Measurements from ENCODE around the gene LRP1B. TPM values are rescaled to one million over a fixed set of nuclear protein-coding genes. Genes with fewer than 3 reads are reported as not detected.

The LRP1B gene
- polyA plus RNA-seq, 1 of the 3 experiments (the other 2 are of a cell fraction) = 0.28 TPM

GRCh38 chr2:141557329-141558095 lies 573.3 kb downstream of the LRP1B start (continued):
- TF ChIP-seq, protein P1, sequence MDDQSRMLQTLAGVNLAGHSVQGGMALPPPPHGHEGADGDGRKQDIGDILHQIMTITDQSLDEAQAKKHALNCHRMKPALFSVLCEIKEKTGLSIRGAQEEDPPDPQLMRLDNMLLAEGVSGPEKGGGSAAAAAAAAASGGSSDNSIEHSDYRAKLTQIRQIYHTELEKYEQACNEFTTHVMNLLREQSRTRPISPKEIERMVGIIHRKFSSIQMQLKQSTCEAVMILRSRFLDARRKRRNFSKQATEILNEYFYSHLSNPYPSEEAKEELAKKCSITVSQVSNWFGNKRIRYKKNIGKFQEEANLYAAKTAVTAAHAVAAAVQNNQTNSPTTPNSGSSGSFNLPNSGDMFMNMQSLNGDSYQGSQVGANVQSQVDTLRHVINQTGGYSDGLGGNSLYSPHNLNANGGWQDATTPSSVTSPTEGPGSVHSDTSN (IDR thresholded peaks at IDR 0.05) = peak; percentile 90
- no peak for TF ChIP-seq MXI1 (IDR thresholded peaks at IDR 0.05; ENCODE audit: low read depth, low read length)

DNA sequence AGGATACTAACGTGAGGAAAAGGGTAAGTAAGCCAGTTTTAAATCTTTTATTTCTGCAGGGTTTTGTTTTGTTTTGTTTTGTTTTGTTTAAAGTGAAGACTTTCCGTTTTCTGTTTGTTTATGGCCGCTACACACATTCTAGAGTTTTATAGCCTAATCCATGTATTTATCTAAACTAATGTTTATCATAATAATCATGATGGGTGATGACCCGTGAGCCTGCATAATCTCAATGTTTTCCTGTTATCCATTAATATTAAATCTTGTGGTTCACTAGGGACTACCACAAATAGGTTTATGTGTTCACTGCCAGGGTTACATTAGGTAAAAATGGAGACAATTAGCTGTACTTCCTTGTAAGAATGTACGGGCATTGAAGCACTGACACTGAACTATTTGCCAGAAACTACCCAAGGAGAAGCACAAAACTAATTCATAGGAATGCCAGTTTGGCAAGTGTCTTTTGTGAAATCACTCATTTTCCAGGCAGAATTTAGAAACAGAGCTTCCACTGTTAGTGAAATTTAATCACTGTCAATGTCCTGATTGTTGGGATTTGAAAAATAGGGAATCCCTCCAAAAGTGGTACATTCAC lies 574.8 kb downstream of the LRP1B start:
- Histone ChIP-seq H3K9ac (no peak overlapping the region), H3K9me3 (no peaks in the 10 kb centered on the region), H3K79me2 (ENCODE audit: insufficient read depth) (no peaks in the 10 kb centered on the region), H4K20me1 (ENCODE audit: insufficient read depth) (no peaks in the 10 kb centered on the region), H3F3A (replicated peaks; ENCODE audit: insufficient read depth) (peaks cover 5% of the 10 kb centered on the region), H3K4me3 (ENCODE audit: low read depth in 2 of 2, low read length in 1 of 2) (no peak overlapping the region), H2AFZ (ENCODE audit: low read depth) (0 out of 2 replicates have a peak overlapping the region, but pooled peaks have one; percentile 59), H3K27ac (ENCODE audit: low read depth in 2 of 2, low read length in 1 of 2) (peak overlapping the region; percentile 22 to 82; a peak in 3 of 4 replicates), H3K4me2 (no peak overlapping the region), H3K27me3 (ENCODE audit: insufficient read depth) (no peaks in the 10 kb centered on the region), H3K36me3 (replicated peaks in 1 of 2; ENCODE audit: control insufficient read depth in 1 of 2, insufficient read depth in 2 of 2, low read length in 1 of 2) (no peaks in the 10 kb centered on the region), H3K4me1 (ENCODE audit: control insufficient read depth in 1 of 2, insufficient read depth in 2 of 2, low read depth in 1 of 2, low read length in 1 of 2) (peaks cover 0 to 7% of the 10 kb centered on the region in 2 experiments; a peak in 2 of 4 replicates), H3K9me2 (no peaks in the 10 kb centered on the region)
- DNase-seq = no peak
- 54% methylated on average over 5 of the region's 5 CpGs for WGBS (ENCODE audit: low lambda C conversion rate)
- ChIA-PET CTCF (interaction anchor here (0.8 to 1.7 kb wide), 10 partner anchors 9 to 1666 kb away, joined by 3 to 8 read pairs (median 3); no protein-coding TSS in a partner anchor), POLR2A (no interaction called here)
- no peak for TF ChIP-seq FOXM1 (IDR thresholded peaks at IDR 0.05; ENCODE audit: low read depth)
- no peak for TF ChIP-seq GATA2 (CRISPR knock-in tag; IDR thresholded peaks at IDR 0.05)
- peak; percentile 28 for TF ChIP-seq TCF12 (IDR thresholded peaks at IDR 0.05)
- TF ChIP-seq POLR2AphosphoS5 (IDR thresholded peaks at IDR 0.05; ENCODE audit: low read depth, low read length) = no peak

DNA sequence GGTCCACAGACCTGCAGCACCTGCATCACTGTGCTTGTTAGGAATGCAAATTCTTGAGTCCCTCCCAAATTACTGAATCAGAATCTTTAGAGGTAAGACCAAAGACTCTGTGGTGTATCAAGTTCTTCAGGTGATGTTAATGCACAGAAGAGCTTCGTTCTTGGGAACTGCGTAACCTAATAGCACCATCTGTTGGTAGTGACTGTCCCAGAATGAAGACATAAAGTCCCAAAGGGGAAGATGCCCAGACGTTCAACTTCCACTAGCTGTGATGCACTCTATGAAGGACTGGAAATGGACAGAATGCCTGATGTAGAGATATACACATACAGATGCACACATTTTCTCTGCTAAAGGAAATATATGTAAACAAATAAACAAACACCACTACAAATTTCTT lies 576.0 kb downstream of the LRP1B start:
- DNase-seq = peak; percentile 7
- H3K9me3 ChIP-seq = no peaks in the 10 kb centered on the region
- CTCF ChIA-PET = interaction anchor here (0.5 to 1.7 kb wide), 22 partner anchors 10 to 1665 kb away, joined by 3 to 8 read pairs (median 3); no protein-coding TSS in a partner anchor
- H3K9ac ChIP-seq = no peak overlapping the region
- 33% methylated on average over 3 of the region's 3 CpGs for WGBS (ENCODE audit: low lambda C conversion rate)
- peak; percentile 88 for TF ChIP-seq RAD21 (IDR thresholded peaks at IDR 0.05; ENCODE audit: low read length)
- TF ChIP-seq USF2 (IDR thresholded peaks at IDR 0.05; ENCODE audit: borderline replicate concordance, low read depth, low read length) = no peak
- peak; percentile 59 for TF ChIP-seq SMC3 (IDR thresholded peaks at IDR 0.05; ENCODE audit: low read depth, low read length)
- TF ChIP-seq, protein P2, sequence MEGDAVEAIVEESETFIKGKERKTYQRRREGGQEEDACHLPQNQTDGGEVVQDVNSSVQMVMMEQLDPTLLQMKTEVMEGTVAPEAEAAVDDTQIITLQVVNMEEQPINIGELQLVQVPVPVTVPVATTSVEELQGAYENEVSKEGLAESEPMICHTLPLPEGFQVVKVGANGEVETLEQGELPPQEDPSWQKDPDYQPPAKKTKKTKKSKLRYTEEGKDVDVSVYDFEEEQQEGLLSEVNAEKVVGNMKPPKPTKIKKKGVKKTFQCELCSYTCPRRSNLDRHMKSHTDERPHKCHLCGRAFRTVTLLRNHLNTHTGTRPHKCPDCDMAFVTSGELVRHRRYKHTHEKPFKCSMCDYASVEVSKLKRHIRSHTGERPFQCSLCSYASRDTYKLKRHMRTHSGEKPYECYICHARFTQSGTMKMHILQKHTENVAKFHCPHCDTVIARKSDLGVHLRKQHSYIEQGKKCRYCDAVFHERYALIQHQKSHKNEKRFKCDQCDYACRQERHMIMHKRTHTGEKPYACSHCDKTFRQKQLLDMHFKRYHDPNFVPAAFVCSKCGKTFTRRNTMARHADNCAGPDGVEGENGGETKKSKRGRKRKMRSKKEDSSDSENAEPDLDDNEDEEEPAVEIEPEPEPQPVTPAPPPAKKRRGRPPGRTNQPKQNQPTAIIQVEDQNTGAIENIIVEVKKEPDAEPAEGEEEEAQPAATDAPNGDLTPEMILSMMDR (IDR thresholded peaks at IDR 0.05) = peak; percentile 70
- no peak for TF ChIP-seq MXI1 (IDR thresholded peaks at IDR 0.05; ENCODE audit: low read depth, low read length)
- H3K79me2 ChIP-seq (ENCODE audit: insufficient read depth) = no peaks in the 10 kb centered on the region
- peaks cover 5% of the 10 kb centered on the region for H3F3A ChIP-seq (replicated peaks; ENCODE audit: insufficient read depth)
- no peaks in the 10 kb centered on the region for H3K9me2 ChIP-seq
- H3K4me1 ChIP-seq (ENCODE audit: control insufficient read depth in 1 of 2, insufficient read depth in 2 of 2, low read depth in 1 of 2, low read length in 1 of 2) = peaks cover 0 to 7% of the 10 kb centered on the region in 2 experiments; a peak in 2 of 4 replicates
- no peaks in the 10 kb centered on the region for H4K20me1 ChIP-seq (ENCODE audit: insufficient read depth)
- H3K27ac ChIP-seq (ENCODE audit: low read depth in 2 of 2, low read length in 1 of 2) = no peak overlapping the region
- POLR2A ChIA-PET = no interaction called here
- no peak overlapping the region for H3K4me3 ChIP-seq (ENCODE audit: low read depth in 2 of 2, low read length in 1 of 2)
- H3K36me3 ChIP-seq (replicated peaks in 1 of 2; ENCODE audit: control insufficient read depth in 1 of 2, insufficient read depth in 2 of 2, low read length in 1 of 2) = no peaks in the 10 kb centered on the region
- no peaks in the 10 kb centered on the region for H3K27me3 ChIP-seq (ENCODE audit: insufficient read depth)
- H3K4me2 ChIP-seq = no peak overlapping the region
- H2AFZ ChIP-seq (ENCODE audit: low read depth) = no peak overlapping the region; the same call in 1 of the 2 replicates
